ENCODE data around the gene NPY2R.

Gene NPY2R, protein sequence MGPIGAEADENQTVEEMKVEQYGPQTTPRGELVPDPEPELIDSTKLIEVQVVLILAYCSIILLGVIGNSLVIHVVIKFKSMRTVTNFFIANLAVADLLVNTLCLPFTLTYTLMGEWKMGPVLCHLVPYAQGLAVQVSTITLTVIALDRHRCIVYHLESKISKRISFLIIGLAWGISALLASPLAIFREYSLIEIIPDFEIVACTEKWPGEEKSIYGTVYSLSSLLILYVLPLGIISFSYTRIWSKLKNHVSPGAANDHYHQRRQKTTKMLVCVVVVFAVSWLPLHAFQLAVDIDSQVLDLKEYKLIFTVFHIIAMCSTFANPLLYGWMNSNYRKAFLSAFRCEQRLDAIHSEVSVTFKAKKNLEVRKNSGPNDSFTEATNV

DNA sequence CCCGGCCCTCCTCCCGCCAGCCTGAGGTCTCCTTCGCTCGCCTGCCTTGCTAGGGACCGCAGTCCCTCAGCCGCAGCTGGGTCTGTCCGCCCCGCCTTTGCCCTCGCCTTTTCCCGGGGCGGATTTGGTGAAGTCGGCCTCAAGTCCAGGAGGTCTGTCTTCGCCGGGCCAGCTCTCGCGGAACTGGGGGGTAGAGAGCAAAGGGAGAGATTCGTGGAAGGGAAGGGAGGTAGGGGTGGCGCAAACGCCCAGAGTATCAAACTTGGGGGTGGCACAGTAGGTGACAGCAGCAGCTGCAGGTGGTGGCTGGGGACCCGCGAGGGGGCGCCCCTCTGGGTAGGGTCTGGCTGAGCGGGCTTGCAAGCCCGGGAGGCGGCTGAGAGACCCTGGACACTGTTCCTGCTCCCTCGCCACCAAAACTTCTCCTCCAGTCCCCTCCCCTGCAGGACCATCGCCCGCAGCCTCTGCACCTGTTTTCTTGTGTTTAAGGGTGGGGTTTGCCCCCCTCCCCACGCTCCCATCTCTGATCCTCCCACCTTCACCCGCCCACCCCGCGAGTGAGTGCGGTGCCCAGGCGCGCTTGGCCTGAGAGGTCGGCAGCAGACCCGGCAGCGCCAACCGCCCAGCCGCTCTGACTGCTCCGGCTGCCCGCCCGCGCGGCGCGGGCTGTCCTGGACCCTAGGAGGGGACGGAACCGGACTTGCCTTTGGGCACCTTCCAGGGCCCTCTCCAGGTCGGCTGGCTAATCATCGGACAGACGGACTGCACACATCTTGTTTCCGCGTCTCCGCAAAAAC, at the start of gene NPY2R:
Gene NPY2R, plus strand, starts transcription at position 379 of the 797 bp plus-strand sequence. CDS start 5,304 bp downstream, outside the sequence.
- no peak for DNase-seq (ENCODE audit: low read depth, low spot score)

GRCh38 chr4:155161357-155161756, 47.1 kb upstream of the NPY2R start:
- DNase-seq (ENCODE audit: low read depth, low spot score), result no peak

- DNase-seq (ENCODE audit: low read depth, low spot score), result no peak
Observed at GRCh38 chr4:155164718-155165117, 43.7 kb upstream of the NPY2R start.

GRCh38 chr4:155170569-155170968, 37.9 kb upstream of the NPY2R start:
- no peak for DNase-seq (ENCODE audit: low read depth, low spot score)

- DNase-seq (ENCODE audit: low read depth, low spot score), result no peak
Observed at GRCh38 chr4:155173371-155173770, 35.1 kb upstream of the NPY2R start.

DNA sequence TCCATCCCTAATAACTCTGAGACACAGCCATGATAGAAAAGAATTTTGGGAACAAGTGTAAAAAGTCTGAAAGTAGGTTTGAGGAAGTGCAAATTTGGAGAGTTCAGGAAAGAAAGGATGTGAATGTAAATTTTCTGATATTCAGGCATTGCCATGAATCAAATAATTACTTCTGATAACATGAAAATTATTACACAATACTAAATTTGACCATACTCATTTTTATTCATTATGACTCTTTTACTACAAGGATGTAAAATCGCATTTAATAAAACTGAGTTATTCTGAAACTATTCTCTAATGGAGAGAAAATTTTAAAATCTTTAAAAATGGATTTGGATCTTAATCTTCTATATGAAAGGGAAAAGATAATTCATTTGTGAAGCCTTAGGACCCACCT, 33.8 kb upstream of the NPY2R start:
- no peak for DNase-seq (ENCODE audit: low read depth, low spot score)

DNA sequence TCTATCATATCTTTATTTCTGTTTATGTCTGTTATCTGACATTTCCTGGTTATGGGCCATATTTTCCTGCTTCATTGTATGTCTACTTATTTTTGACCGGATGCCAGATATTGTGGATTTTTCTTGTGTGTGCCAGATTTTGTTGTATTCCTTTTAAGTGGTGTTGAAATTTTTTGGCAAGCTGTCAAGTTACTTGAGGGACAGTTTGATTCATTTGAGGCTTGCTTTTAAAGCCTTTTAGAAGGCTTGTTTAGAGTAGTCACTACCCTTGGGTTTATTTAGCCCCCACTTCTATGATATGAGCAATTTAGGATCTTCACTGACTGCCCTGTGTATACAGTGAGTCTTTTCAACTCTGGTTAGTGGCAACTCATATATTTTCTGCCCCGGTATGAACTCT, 29.2 kb upstream of the NPY2R start:
- no peak for DNase-seq (ENCODE audit: low read depth, low spot score)

- no peak for DNase-seq (ENCODE audit: low read depth, low spot score)
Observed at GRCh38 chr4:155186972-155187371, 21.5 kb upstream of the NPY2R start.

DNA sequence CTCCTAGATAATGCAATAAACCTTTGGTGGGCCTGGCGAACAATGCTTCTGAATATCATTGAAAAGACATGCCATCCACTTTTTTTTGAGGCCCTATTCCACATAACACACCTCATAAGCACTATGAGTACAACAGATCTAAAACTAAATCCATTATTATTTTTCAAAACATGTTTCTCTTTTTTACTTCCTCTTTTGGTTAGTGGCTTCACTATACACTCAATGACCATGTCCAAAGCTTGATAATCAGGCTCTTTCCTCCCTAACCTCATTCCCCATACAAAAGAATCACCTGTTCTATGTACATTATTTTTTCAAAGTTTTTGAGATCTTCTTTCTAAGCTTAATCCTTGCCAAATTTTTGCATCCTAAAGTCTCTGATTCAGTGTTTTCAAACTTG, 20.4 kb upstream of the NPY2R start:
- no peak for DNase-seq (ENCODE audit: low read depth, low spot score)

- no peak for DNase-seq (ENCODE audit: low read depth, low spot score)
Observed at GRCh38 chr4:155190099-155190498, 18.3 kb upstream of the NPY2R start.

DNA sequence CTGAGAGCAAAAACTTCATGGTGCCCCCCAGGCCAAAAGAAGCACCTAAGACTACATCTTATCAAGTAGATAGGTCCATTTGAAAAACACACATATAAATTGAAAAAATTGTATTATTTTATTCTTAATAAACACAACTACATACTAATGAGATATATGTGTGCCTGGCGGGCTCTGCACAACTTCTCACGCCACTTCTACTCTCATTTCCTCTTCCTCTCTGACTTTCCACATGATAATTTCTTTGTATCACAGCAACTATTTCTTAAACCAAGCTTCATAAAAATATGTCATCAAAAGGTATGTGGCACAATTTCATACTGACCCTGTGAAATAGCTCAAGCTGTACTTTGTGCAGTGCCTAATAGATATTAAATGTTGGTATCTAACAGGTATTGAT, 10.7 kb upstream of the NPY2R start:
- no peak for DNase-seq (ENCODE audit: low read depth, low spot score)

DNA sequence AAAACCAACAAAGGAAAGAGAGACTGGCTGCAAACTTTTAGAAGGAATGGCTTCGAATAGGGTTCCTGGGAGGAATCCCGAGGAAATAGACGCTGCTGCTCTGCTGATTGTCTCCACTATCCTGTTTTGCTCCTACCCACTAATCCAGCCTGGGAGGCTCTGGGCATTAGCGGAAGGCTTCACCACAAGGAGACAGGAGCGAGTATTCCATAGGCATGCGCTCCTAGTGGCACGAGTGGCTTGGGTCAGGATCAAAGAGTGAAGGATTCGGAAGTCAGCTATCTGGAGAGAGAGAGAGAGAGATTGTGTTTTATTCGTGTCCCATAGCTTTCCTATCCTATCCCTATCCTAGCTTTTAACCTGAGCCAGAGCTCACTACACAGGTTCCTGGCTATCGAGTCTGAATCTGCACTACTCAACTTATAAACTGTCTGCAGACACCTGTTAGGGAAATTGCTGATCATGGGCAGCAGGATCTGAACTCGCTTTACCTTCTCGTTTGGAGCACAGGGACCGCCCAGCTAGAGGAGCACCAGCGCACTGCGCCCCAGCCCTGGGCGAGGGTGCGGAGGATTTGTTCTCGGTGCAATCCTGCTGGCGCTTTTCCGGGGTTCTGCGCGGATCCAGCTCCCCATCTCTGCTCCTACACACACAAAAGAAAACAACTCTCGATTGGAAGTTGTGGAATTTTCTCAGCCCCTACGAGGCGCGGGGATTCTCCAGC, 740 bp upstream of the NPY2R start:
- DNase-seq (ENCODE audit: low read depth, low spot score), result no peak

- no peak for DNase-seq (ENCODE audit: low read depth, low spot score)
Observed at GRCh38 chr4:155220025-155220424, 11.6 kb downstream of the NPY2R start.

DNA sequence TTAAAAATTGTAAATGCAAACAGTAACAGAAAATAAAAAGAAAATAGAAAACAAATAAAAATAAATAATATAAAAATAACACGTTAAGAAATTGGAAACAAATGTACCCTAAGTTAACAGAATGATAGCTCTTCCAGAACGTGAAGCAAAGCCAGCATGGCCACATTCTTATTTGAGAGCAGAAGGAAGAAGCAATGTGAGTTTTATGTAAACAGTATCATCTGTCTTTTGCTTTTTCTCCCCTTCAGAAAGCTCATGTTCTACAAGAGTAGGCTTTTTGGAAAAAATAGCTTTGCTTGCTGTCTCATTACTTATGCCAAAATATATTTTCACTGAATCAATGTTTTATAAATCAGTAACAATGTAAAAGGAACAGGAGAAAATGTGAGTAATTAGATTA, 18.7 kb downstream of the NPY2R start:
- no peak for DNase-seq (ENCODE audit: low read depth, low spot score)

GRCh38 chr4:155228713-155229112, 20.3 kb downstream of the NPY2R start:
- no peak for DNase-seq (ENCODE audit: low read depth, low spot score)

GRCh38 chr4:155232432-155232831, 24.0 kb downstream of the NPY2R start:
- no peak for DNase-seq (ENCODE audit: low read depth, low spot score)

- DNase-seq (ENCODE audit: low read depth, low spot score), result no peak
Observed at GRCh38 chr4:155234206-155234605, 25.8 kb downstream of the NPY2R start.

DNA sequence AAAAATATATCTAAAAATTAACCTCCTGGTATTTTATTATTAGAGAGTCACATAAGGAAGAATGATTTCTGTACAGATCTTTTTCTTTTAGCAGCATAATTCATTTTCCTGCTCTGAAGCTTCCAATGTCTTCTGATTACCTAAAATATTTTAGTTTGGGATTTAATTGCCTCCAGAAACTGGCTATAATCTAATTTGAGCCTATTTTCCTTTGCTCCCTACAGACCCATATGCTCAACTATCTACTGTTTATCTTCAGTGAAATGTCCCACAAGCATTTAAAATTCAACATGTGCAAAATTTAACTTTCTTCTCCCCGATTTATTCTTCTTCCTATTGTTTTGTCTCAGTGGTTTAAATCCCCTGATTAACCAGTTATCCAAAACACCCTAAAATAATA, 29.1 kb downstream of the NPY2R start:
- DNase-seq (ENCODE audit: low read depth, low spot score), result no peak

DNA sequence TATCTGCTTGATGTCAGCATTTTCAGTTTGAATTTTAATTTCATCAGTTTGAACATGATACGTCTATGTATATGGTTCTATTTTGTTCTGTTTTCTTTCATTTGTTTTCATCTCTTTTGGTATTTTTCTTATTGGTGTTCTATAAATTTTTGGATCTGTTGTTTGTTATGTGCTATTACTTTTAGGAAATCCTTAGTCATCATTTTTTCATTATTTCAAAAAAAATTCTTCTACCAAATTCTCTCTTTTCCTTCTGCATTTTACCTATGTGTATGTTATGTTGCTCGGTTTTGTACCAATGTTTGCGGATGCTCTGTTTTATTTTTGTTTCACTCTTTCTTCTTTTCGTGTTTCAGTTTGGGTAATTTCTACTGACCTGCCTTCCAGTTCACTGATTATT, 32.8 kb downstream of the NPY2R start:
- no peak for DNase-seq (ENCODE audit: low read depth, low spot score)

GRCh38 chr4:155241664-155242063, 33.2 kb downstream of the NPY2R start:
- no peak for DNase-seq (ENCODE audit: low read depth, low spot score)

DNA sequence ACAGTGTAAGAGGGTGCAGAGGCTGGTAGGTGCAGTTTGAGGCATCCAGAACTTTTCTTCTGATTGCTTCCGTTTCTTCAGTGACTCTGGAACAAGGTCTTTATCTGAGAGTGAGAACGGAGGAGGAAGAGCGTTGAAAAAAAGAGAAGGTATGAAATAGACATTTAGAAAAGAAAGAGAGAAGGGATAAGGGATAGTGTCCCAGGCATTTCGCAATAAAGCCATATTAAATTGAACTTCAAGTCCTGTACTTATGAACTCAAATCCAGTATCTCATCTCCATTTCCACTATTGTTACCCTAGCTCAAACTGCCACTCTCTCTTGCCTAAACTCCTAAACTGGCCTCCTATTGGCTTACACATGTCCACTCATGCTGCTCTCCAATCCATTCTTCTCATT, 36.7 kb downstream of the NPY2R start:
- no peak for DNase-seq (ENCODE audit: low read depth, low spot score)
